Transverse colon (tissue), 3 donors: ENCODE measurements around the gene BTBD3.

ENCODE experiments used
- EP300 ChIP-seq: sonication (generic); formaldehyde crosslinking; IDR thresholded peaks from one replicate; pipeline ENCODE4 v1.6.1; 2017; ENCODE audit warnings: antibody characterized with exemption, low read depth
- POLR2AphosphoS5 ChIP-seq, 3 donors: sonication (generic); formaldehyde crosslinking; IDR thresholded peaks; one replicate each; pipeline ENCODE4 v1.6.1; 2016; ENCODE audit warnings: antibody characterized with exemption in 3 of 3

- peak in 1 of 3 donors; percentile 26 for TF ChIP-seq POLR2AphosphoS5 (IDR thresholded peaks at IDR 0.05)
- TF ChIP-seq EP300, result no peak
These were observed 23.6 kb upstream of the BTBD3 start for GRCh38 chr20:11894062-11894461.
